HG03039 (cell line): Measurements from ENCODE around the gene ANTKMT.
"Not testable (repeated sequence)": the region's sequence is repeated elsewhere in the genome, so short reads cannot be mapped to it uniquely, and the experiment has no call there.

Experiments
- ATAC-seq: cut with Tn5 transposase; IDR thresholded peaks from one replicate; pipeline ENCODE4 v1.9.1; 2021; ENCODE audit warnings: mild to moderate bottlenecking, moderate library complexity; ENCODE audit not compliant: unreplicated experiment

The ANTKMT gene

GRCh38 chr16:680967-681745, 39.8 kb upstream of the ANTKMT start:
- no peak for ATAC-seq

DNA sequence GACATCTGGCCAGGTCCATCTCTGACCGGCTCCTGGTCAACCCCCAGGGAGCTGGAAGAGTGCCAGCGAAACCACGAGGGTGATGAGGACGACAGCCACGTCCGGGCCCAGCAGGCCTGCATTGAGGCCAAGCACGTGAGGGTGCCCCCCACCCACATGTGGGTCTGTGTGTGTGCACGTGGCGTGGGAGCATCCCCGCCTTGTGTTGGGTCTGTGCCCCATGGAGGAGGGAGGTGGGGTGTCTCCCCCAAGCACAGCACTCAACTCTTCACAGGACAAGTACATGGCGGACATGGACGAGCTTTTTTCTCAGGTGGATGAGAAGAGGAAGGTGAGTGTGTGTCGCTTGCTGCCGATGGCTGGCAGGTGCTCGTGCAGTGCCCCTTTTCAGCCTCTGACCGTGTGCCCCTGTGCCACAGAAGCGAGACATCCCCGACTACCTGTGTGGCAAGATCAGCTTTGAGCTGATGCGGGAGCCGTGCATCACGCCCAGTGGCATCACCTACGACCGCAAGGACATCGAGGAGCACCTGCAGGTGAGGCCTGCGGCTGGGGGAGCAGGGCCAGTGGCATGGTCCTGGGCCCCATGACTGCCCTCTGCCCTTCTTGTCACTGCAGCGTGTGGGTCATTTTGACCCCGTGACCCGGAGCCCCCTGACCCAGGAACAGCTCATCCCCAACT, 39.1 kb upstream of the ANTKMT start:
- no peak for ATAC-seq

- ATAC-seq, result no peak
Measured at GRCh38 chr16:682493-683395, 38.2 kb upstream of the ANTKMT start.

GRCh38 chr16:683396-684070, 37.4 kb upstream of the ANTKMT start:
- ATAC-seq, result peak; percentile 1

GRCh38 chr16:684071-684794, 36.7 kb upstream of the ANTKMT start, which contains the start of gene JMJD8:
Gene JMJD8 (minus strand): TSS chr16:684334. CDS start chr16:684319, 15 bp downstream.
- ATAC-seq, result peak; percentile 51

DNA sequence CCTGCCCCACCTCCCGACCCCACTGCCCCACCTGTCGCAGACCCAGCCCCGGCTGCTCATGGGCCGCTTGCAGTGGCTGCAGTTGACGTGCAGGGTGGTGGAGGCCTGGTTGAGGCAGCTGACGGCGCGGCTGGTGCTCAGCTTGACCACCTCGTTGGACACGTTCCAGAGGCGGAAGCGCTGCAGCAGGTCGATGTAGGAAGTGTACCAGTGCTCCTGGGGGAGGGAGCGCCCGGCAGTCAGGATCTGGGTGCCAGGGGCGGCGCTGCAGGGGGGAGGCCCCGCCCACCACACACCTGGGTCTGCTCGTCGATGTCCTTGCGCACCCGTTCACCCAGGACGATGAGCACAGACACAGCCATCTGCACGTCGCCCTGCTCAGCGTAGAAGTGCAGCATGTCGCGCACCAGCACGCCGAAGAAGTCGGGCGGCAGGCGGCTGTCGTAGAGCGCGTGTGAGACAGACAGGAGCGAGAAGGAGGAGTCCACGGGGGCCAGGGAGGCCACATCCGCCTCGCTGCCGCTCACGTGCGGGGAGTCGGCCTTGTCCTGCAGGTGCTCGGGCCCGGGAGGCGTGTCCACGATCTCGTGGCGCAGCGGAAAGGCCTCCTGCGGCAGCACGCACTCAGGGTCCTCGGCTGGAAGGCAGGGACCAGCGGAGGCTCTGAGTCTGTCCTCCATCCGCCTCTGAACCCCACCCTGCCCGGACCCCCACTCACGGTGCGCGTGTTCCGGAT, 35.8 kb upstream of the ANTKMT start:
- ATAC-seq, result no peak

DNA sequence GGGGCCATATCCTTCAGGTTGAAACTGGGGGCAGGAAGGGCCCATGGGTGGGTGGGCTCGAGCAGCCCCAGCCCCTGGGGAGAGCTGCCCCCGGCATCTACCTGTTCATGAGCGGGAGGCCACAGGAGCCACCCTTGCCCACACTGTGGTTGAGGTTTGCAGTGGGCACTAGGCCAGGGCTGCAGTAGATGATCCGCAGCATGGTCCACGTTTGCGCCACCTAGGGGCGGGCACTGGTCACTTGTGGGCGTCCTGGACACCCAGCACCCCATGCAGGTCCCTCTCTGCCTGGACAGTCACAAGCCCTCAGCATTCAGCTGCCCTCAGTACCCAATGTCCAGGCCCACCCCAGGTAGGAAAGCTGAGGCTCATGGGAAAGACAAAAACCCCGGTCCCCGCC, 35.0 kb upstream of the ANTKMT start:
- no peak for ATAC-seq

DNA sequence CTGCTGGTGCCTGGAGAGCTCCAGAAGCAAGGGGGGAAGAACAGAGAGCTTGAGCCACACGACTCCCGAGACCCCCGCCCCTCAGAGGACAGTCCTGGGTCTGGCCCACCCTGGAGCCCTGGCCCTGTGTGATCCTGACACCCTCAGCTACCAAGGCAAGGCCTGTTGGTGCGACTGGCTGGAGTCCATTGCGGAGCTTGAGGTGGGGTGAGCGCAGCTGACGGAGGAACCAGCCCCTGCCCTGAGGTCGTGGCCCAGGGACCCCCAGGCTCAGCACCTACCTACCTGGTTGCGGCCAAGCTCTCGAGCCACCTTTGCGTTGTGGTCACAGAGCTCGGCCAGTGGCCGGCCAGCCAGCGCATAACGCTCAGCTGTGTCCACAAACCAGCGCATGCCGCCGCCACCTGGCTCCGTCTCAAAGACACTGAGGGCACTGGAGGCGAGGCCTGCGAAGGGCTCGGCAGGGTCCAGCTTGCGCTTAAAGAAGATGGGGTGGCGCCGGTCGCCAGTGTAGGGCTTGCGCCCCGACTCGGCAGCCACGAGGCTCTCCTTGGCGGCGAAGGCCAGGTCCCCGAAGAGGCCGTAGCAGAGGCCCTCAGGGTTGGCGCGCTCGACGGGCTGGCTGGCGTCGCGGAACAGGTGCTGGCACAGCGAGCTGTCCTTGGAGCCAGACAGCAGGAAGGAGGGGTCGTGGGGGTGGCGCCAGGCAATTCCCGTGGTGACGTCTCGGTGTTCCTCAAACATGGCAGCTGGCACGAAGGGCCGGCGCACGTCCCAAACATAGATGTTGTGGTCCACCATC, 34.3 kb upstream of the ANTKMT start:
- ATAC-seq, result no peak

GRCh38 chr16:687499-687898, 33.4 kb upstream of the ANTKMT start:
- ATAC-seq, result no peak

DNA sequence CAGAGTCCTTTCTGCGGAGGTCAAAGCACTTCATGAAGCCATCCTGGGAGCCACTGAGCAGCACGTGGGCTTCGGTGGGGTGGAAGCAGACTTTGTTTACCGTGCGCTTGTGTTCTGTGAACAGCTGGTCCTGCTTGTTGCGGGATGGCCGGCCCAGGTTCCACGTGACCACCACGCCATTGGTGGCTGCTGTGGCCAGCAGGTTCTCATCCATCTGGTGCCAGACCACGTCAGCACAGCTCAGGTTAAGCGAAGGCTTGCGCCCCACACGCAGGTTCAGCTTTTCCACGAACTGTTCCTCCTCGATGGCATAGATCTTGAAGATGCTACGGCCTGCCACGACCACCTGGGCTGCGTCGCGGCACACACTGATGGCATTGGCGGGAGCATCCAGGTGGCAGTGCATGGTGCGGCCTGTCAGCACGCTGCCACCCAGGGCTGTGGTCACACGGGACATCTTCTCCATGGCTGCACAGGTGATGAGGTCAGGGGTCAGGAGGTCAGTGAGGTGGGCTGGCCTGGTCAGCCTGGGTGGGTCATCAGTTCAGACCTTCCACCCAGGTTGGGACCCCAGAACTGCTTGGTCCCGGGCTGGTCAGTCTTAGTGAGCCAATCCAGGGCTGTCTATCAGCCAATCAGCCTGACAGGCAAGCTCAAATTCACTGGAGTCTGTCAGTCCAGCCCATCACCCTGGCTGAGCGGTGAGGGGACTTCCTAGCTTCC, 31.6 kb upstream of the ANTKMT start:
- ATAC-seq, result no peak

DNA sequence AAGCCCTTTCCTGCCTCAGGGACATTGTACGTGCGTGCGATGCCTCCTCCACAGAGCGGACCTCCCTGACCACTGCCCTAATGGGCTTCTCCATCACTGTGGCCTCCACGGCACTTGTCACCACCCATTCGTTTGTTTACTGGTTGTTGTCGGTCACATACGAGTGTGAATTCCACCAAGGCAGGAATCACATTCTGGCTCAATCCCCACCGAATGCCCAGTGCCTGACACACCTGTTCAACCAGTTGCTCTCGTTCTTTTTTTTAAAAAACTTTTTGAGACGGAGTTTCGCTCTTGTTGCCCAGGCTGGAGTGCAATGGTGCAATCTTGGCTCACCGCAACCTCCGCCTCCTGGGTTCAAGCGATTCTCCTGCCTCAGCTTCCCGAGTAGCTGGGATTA, 29.7 kb upstream of the ANTKMT start:
- ATAC-seq, result not testable (repeated sequence)

- no peak for ATAC-seq
Measured at GRCh38 chr16:692356-693108, 28.4 kb upstream of the ANTKMT start.

DNA sequence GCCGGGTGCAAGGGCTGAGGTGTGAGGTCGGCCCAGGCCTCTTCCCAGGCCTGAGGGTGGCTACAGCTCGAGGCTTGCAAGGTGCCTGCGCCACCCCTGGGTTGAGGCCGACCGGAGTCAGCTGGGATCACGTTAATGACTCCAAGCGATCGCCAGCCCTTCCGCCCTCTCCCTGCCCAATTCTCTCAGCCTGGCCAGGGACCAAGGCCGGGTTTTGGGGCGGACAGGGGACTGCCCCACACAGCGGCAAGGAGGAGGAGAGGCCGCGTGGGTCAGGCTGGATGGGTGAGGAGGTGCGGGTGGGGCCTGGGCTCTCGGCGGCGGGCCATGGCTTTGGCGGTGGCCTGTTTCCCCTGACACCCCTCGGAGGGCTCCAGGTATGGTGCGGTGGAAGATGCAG, 27.6 kb upstream of the ANTKMT start:
- no peak for ATAC-seq

DNA sequence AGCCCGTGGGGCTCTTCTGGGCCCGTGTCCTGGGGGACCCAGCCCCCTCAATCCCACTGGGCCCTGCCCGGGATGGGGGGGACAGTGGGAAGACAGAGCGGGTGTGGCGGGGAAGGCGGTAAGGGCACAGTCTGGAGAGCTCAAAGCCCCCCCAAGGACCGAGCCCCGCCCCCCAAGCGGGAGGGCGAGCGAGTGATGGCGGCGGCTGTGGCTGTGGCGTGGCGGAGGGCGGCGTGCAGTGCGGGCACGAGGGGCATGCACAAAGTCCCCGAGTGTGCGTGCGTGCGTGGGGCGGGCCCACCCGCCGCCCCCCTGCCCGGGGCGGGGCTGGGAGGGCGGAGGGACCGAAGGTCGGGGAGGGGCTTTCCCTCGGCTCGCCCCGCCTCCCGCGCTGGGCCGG, 27.2 kb upstream of the ANTKMT start:
- no peak for ATAC-seq

- ATAC-seq, result no peak
Measured at GRCh38 chr16:694187-694862, 26.6 kb upstream of the ANTKMT start.

GRCh38 chr16:694863-695354, 26.0 kb upstream of the ANTKMT start:
- no peak for ATAC-seq
